GM12875 (cell line): ENCODE results near the gene RBM33.

Experiments used
- H3K4me3 ChIP-seq: one replicate; pipeline ENCODE4 v1.5.1; 2011; ENCODE audit warnings: low read depth, low read length, control low read depth
- CTCF ChIP-seq: IDR thresholded peaks from 2 replicates; pipeline ENCODE4 v1.5.1; 2011; ENCODE audit warnings: low read depth, mild to moderate bottlenecking, control low read depth, inconsistent platforms, low read length, moderate library complexity, borderline replicate concordance; ENCODE audit not compliant: insufficient read depth

The RBM33 gene

GRCh38 chr7:155776606-155777005 is 132.1 kb downstream of the RBM33 start:
- TF ChIP-seq CTCF: no peak

GRCh38 chr7:155778349-155778748 is 133.9 kb downstream of the RBM33 start:
- TF ChIP-seq CTCF: no peak
- H3K4me3 ChIP-seq: no peak overlapping the region

More at GRCh38 chr7:155776606-155777005, 132.1 kb downstream of the RBM33 start:
- no peak overlapping the region for H3K4me3 ChIP-seq

GRCh38 chr7:155780884-155781283 is 136.4 kb downstream of the RBM33 start:
- H3K4me3 ChIP-seq: no peak overlapping the region
- TF ChIP-seq CTCF: no peak

GRCh38 chr7:155781433-155781832 is 137.0 kb downstream of the RBM33 start:
- no peak for TF ChIP-seq CTCF
- H3K4me3 ChIP-seq: no peak overlapping the region

- no peak overlapping the region for H3K4me3 ChIP-seq
- no peak for TF ChIP-seq CTCF
Measured at GRCh38 chr7:155782466-155782865, 138.0 kb downstream of the RBM33 start.

GRCh38 chr7:155785536-155785935 is 141.1 kb downstream of the RBM33 start:
- H3K4me3 ChIP-seq: no peak overlapping the region
- no peak for TF ChIP-seq CTCF

- no peak overlapping the region for H3K4me3 ChIP-seq
- TF ChIP-seq CTCF: no peak
Measured at GRCh38 chr7:155786491-155786890, 142.0 kb downstream of the RBM33 start.
